SKM-1 (cell line): ENCODE results near the gene PCDH1.
"Not testable (repeated sequence)": the region's sequence is repeated elsewhere in the genome, so short reads cannot be mapped to it uniquely, and the experiment has no call there.

ENCODE experiments used
- DNase-seq: peaks from one replicate; lab custom pipeline; 2025; ENCODE audit not compliant: unreplicated experiment; lab: John Stamatoyannopoulos, UW

PCDH1 gene

GRCh38 chr5:141878186-141878710 is at the start of gene PCDH1:
TSS of gene PCDH1 (minus strand) at chr5:141878410. CDS start at chr5:141878262, 148 bp downstream.
- DNase-seq = no peak

GRCh38 chr5:141926434-141926833 is 48.2 kb upstream of the PCDH1 start:
- DNase-seq = no peak

GRCh38 chr5:141923448-141924313 is 45.5 kb upstream of the PCDH1 start, which contains the start of gene DELE1:
TSS of gene DELE1 (plus strand) at chr5:141923871. CDS start at chr5:141923942, 71 bp downstream.
- peak; percentile 92 for DNase-seq

- not testable (repeated sequence) for DNase-seq
These were observed 44.7 kb upstream of the PCDH1 start for GRCh38 chr5:141922827-141923447.

GRCh38 chr5:141920771-141921170 is 42.6 kb upstream of the PCDH1 start:
- no peak for DNase-seq

- DNase-seq = no peak
These were observed 41.3 kb upstream of the PCDH1 start for GRCh38 chr5:141919218-141920119.

- DNase-seq = no peak
These were observed 39.5 kb upstream of the PCDH1 start for GRCh38 chr5:141917760-141918159.

- no peak for DNase-seq
These were observed 38.3 kb upstream of the PCDH1 start for GRCh38 chr5:141916522-141916921.

GRCh38 chr5:141915881-141916336 is 37.7 kb upstream of the PCDH1 start:
- DNase-seq = no peak

- DNase-seq = no peak
These were observed 36.6 kb upstream of the PCDH1 start for GRCh38 chr5:141914797-141915196.

- peak; percentile 89 for DNase-seq
These were observed 36.1 kb upstream of the PCDH1 start for GRCh38 chr5:141914199-141914743.

GRCh38 chr5:141913560-141914198 is 35.5 kb upstream of the PCDH1 start:
- DNase-seq = no peak

GRCh38 chr5:141910271-141910673 is 32.1 kb upstream of the PCDH1 start:
- DNase-seq = no peak

GRCh38 chr5:141909212-141909611 is 31.0 kb upstream of the PCDH1 start:
- no peak for DNase-seq

- no peak for DNase-seq
These were observed 30.6 kb upstream of the PCDH1 start for GRCh38 chr5:141908796-141909195.

- no peak for DNase-seq
These were observed 28.8 kb upstream of the PCDH1 start for GRCh38 chr5:141906972-141907371.

- DNase-seq = no peak
These were observed 28.3 kb upstream of the PCDH1 start for GRCh38 chr5:141906517-141906916.

GRCh38 chr5:141904551-141904950 is 26.3 kb upstream of the PCDH1 start:
- no peak for DNase-seq

- DNase-seq = peak; percentile 45
These were observed 25.1 kb upstream of the PCDH1 start for GRCh38 chr5:141903261-141903660.
